GM19193 (cell line): ENCODE results near the gene RFX7.

ENCODE experiments used
- POLR2A ChIP-seq: IDR thresholded peaks from 4 replicates; pipeline ENCODE4 v1.6.1; 2011; ENCODE audit not compliant: insufficient read depth, insufficient read length; ENCODE audit errors: extremely low read depth

Gene RFX7

DNA sequence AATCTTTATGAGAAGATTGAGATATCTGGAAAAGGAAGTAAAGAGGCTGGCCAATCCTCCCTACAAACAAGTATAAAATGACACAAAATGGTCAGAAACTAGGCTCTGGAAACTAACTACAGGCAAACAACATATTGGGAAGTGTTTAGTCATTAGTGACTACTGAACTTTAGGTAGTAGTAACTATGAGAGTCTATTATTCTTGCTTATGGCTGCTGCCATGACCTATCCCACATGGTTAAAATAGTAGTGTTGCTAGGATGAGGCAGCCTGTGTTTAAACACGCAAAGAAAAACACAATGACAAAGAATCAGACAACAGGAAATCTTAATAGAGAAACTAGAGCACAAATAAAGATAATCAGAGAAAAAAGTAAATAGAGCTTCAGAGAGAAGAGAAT, 67.9 kb downstream of the RFX7 start:
- no peak for TF ChIP-seq POLR2A

DNA sequence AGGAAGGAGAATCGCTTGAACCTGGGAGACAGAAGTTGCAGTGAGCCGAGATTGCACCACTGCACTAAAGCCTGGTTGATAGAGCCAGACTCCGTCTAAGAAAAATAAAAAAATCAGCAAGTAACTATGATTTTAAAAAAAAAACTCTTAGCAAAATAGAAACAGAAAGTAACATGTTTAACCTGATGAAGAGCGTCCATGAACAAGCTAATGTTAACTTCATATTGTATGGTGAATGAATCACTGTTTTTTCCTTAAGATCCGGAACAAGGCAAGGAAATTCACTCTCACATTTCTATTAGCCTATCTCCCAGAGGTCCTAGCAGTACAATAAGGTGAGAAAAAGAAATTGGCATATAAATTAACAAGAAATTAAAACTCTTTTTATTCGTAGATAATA, 69.0 kb downstream of the RFX7 start:
- TF ChIP-seq POLR2A: no peak

DNA sequence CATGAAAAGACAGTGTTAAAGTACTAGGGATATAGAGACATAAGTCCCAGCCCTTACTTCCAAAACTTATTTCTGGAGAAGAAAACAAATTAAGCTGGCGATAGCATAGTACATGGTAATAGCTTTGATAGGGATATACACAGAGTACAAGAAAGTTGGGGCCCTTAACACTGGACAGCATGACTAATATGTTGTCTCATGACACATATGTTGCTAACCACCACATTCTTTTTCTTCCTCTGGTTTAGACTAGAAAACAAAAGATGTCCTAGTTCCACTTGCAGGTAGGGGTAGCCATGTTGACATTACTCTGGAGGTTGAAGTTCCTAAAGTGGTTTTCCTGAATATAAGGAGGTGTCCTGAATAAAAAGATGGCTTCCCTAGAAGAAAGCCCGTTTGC, 75.3 kb downstream of the RFX7 start:
- no peak for TF ChIP-seq POLR2A

DNA sequence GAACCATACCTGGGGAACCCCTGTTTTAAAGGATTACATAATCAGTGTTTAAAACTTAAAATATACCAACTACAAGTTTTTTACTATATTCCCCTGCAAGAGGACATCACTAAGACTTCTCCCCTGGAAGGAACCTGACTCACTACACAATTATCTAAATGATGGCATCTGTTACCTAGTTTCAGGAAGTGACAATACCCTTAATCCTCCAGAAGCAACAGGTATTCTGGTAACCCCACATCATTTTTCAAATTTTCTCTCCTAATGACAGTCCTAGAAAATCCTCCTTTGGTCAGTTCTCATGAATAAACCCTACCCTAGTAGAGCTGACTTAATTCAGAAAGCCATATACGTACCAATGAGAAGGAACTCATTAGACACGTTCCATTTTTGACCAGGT, 78.4 kb downstream of the RFX7 start:
- TF ChIP-seq POLR2A: no peak

DNA sequence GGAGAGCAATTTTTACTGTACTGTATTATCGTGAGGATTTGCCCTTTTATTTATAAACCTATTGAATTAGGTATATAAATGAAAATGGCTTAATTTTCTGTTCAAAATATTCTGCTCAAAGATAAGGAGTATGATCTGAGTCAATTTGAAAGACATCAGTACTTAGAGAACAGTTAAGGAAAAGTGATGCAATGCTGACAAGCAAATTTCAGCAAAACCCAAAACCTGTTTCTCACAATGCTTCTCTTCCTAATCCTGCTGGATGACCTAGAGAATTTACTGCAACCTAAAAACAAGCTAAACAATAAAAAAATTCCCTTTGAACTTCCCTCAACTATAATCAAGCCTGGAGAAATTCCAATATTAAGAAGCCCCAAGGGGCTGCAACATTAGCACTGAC, 82.7 kb downstream of the RFX7 start:
- no peak for TF ChIP-seq POLR2A

DNA sequence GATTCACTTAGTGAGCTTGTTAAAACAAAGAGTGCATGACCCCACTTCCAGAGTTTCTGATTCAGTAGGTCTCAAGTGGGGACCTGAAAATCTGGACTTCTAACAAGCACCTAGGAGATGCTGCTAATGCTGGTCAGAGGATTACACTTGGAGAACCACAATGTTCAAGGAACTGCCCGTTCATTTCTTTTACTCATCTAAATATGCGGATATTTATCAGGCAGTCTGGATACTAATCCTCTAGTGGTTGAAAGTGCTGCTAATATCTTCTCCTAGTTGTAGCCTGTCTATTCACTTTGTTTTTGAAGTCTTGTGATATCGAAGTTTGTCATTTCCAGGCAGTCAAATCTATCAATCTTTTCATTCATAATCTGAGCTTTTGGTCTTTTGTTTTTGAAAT, 86.8 kb downstream of the RFX7 start:
- no peak for TF ChIP-seq POLR2A

DNA sequence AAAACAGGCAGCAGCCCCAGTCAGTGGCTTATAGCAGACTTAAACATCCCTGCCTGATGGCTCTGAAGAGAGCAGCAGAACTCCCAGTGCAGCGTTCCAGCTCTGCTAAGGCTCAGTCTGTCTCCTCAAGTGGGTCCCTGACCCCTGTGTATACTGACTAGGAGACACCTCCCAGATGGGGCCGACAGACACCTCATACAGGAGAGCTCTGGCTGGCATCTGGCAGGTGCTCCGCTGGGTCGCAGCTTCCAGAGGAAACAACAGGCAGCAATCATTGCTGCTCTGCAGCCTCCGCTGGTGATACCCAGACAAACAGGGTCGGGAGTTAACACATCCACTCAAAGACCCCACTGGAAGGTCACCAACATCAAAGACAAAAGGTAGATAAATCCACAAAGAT, 93.5 kb downstream of the RFX7 start:
- no peak for TF ChIP-seq POLR2A

DNA sequence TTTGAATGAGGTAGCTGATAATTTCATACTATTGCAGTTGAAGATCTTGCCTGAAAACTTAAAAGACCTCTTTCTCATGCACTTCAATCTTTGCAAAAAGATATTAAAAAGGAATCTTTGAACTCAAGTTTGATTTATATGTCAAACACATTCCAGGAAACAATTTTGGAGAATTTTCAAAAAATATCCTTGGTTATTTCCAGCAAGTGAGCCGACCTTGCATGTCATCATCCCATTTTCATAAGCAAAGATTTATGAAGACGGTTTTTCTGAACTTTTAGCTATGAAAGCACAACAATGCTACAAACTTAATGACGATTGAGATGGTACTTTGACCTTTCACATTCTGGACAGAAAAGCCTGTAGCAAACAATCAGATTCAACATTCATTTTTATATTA, 95.6 kb downstream of the RFX7 start:
- TF ChIP-seq POLR2A: no peak

DNA sequence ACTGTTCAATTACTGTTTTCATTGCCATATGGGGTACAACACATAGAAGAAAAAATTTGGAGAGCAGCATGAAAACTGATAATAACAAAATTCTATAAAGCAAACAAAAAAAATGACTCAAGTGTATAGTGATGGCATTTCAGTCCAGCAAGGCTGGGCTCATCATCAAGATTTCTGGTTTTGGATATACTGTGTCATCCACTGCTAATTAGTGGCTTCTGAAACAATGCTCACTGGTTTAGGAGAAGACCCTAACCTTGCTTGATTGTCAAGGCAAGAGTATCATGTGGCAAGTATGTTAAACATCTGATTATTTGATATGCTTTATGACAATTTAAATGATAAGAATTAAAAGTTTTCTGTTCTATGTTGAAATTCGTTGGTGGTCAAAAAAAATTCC, 96.9 kb downstream of the RFX7 start:
- no peak for TF ChIP-seq POLR2A

DNA sequence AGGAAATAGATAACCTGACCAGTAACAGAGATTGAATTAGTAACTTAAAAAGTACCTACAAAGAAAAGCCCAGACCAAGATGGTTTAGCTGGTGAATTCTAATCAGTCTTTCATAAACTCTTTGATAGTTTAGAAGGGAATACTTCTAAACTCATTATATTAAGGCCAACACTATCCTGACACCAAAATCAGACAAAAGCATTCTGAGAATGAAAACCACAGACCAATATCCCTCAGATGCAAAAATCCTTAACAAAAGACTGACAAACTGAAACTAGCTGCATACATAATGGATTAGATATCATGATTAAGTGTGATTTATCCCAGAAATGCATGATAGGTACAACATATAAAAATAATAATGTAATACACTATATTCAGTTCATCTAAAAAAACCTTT, 115.6 kb downstream of the RFX7 start:
- TF ChIP-seq POLR2A: no peak

DNA sequence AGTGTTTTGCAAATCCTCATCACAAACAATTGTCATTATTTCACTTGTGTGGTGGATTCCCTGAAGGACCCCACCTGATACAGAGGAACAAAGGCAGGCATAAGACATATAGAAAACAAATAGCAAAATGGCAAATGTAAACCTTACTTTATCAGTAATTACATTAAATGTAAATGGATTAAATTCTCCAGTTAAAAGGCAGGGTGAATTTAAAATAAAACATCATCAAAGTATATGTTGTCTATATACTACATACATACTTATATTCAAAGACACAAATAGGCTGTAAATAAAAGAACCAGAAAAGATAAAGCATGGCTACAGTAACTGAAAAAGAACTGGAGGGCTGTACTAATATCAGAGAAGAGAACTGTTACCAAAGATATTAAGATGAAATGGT, 117.3 kb downstream of the RFX7 start:
- TF ChIP-seq POLR2A: no peak

DNA sequence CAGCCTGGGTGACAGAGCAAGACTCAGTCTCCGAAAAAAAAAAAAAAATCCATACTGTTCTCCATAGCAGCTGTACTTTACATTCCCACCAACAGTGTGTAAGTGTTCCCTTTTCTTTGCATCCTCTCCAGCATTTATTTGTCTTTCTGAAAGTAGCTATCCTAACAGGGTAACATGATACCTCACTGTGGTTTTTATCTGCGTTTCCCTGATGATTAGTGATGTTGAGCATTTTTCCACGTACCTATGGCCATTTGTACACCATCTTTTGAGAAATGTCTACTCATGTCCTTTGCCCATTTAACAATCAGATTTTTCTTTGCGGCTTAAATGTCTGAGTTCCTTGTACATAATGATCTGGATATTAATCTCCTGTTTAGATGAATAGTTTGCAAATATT, 119.3 kb downstream of the RFX7 start:
- no peak for TF ChIP-seq POLR2A

DNA sequence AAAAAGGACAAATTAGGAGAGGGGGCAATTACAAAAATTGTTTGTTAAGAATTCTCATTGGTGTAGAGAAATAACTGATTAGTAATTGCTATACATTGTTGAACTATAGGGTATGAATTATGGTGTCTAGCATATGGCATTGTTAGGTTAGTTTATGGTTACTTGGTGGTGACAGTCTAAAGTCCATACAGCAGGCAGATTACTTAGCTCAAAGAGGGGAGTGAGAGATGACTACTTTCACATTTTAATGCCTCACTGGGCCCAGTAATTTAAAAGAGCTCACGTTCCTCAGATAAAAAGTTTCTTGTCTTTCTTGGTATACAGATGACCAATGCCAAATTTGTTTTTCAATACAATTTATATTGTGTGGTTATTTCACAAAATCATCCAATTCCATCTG, 137.8 kb downstream of the RFX7 start:
- TF ChIP-seq POLR2A: no peak

DNA sequence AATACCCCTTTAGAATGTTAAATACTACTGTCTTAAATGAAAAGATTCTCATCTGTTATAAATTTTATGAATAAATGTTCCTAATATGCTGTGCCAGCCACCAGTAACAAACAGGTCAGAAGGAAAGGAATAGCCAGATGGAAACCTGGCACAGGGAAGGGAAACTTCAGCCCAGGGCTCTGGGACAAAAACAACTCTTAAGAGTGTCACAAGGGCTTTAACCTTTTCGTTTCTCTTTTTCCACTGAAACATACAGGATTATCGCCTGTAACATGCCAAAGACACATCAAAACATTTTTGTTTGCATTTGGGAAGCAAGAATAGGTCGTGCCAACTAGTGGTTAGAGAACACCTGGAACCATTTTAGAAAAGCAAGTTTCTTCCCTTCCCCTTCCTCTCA, 141.2 kb downstream of the RFX7 start:
- no peak for TF ChIP-seq POLR2A

DNA sequence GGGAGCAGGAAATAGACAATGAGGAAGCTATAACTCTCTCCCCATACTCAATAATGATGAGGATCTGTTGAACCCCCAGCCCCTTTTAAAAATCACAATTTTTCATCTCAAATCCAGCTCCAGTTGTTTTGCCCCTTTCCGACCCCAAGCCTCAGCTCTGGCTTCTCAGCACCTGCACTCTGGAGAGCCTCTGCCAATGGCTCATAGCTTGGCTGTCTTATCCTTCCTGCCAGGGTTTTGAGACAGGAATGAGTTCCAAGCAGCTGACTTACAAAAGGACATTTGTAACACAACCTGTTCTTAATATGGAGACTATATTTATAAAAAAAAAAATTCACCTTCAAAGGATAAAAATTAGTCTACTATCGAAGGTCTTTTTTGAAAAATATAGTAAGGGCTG, 144.4 kb downstream of the RFX7 start:
- no peak for TF ChIP-seq POLR2A

DNA sequence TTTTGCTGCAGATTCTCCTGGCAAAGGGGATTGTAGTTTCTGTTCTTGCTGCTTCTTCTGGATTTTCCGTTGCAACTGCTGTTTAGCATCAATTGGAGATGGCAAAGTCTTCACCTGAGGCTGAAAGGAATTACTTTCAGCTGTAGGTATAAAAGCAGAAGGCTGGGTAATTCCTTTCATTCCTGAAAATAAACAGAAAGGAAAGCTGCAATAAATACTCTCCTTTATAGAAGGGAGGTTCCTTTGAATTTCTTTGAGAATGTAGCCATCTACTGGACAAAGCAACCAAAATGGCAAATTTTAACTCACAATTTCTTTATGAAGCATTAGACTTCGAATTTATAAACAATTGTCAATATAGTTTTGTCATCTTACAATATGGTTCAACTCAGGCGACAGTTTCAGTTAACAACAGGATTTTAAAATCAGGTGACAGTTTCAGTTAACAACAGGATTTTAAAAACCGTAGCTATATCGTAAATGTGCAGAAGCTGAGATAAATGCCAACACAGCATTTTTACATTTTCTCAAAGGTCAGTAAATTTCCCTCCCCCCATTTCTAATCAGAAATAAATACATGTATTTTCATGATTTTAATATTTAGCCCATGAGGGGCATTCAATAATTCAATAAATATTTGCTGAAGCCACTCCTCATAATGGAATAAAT, 145.3 kb downstream of the RFX7 start:
- no peak for TF ChIP-seq POLR2A

DNA sequence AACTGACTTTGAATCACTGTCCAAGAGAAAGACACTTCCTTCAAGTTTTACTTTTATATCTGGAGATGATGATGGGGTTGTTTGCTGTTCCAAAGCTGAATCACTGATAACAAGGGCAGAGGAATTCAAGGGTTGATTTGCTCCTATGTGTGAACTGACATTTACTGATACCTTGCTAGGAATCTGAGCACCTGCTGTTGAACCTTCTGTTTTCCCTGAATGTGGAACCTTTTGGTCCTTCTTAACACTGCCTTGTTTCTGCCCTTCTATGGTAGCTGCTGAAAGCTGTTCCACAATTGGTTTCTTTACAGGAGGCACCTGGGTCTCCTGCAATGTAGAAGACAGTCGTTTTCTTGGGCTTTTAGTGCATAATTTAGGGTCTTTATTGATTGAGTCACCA, 148.3 kb downstream of the RFX7 start:
- TF ChIP-seq POLR2A: no peak
